Adipose tissue (tissue), 3 donors: ENCODE measurements around the gene LRFN2. TPM values are rescaled to one million over a fixed set of nuclear protein-coding genes. Genes with fewer than 3 reads are reported as not detected.

Experiments
- H3K27ac ChIP-seq: one replicate; pipeline ENCODE4 v1.5.1; 2013; ENCODE audit warnings: low read depth, low read length
- WGBS, 3 donors: extraction: QIAGEN DNeasy Blood & Tissue Kit; methylation state at CpG; one replicate each; pipeline ENCODE4 v1.1.7; 2013; 5-methylcytosine and 5-hydroxymethylcytosine counted together
- polyA plus RNA-seq, 3 donors: library from polyadenylated mRNA; stranded (reverse); fragments of 200-250 nt; gene quantifications; one replicate each; pipeline ENCODE4 v1.2.3, GENCODE V29; 2013
- donor health status: healthy with polysubstance abuse.
- donor health status: Bipolar disorder and iron deficiency.
- donor health status: healthy.

Gene LRFN2
- polyA plus RNA-seq, 3 donors = 0.22 TPM; not detected in 2

- WGBS, 3 donors = 47 to 80% (median 72%) methylated on average over 3 of the region's 3 CpGs
- no peak overlapping the region for H3K27ac ChIP-seq
These were observed 160.0 kb downstream of the LRFN2 start for GRCh38 chr6:40427196-40427595.

GRCh38 chr6:40426346-40427066 lies 160.7 kb downstream of the LRFN2 start:
- H3K27ac ChIP-seq = no peak overlapping the region
- 90 to 94% (median 93%) methylated on average over 7 of the region's 7 CpGs for WGBS, 3 donors

GRCh38 chr6:40425192-40425919 lies 161.8 kb downstream of the LRFN2 start:
- no peak overlapping the region for H3K27ac ChIP-seq
- WGBS, 3 donors = 57 to 77% (median 75%) methylated on average over 4 of the region's 4 CpGs

- 50 to 70% (median 62%) methylated on average over 1 of the region's 1 CpG for WGBS, 3 donors
- no peak overlapping the region for H3K27ac ChIP-seq
These were observed 165.1 kb downstream of the LRFN2 start for GRCh38 chr6:40422046-40422445.

- H3K27ac ChIP-seq = no peak overlapping the region
- 70 to 92% (median 84%) methylated on average over 17 of the region's 17 CpGs for WGBS, 3 donors
These were observed 167.0 kb downstream of the LRFN2 start for GRCh38 chr6:40419946-40420728.

GRCh38 chr6:40419377-40419776 lies 167.8 kb downstream of the LRFN2 start:
- 86 to 94% (median 92%) methylated on average over 1 of the region's 1 CpG for WGBS, 3 donors
- no peak overlapping the region for H3K27ac ChIP-seq

- no peak overlapping the region for H3K27ac ChIP-seq
- WGBS, 3 donors = 80 to 91% (median 85%) methylated on average over 9 of the region's 9 CpGs
These were observed 170.1 kb downstream of the LRFN2 start for GRCh38 chr6:40417031-40417430.

- WGBS, 3 donors = 81 to 85% (median 82%) methylated on average over 6 of the region's 6 CpGs
- H3K27ac ChIP-seq = no peak overlapping the region
These were observed 172.5 kb downstream of the LRFN2 start for GRCh38 chr6:40414617-40415016.

- 55 to 72% (median 68%) methylated on average over 6 of the region's 6 CpGs for WGBS, 3 donors
- no peak overlapping the region for H3K27ac ChIP-seq
These were observed 173.9 kb downstream of the LRFN2 start for GRCh38 chr6:40413239-40413638.

- H3K27ac ChIP-seq = no peak overlapping the region
- 69 to 78% (median 75%) methylated on average over 6 of the region's 6 CpGs for whole genome bisulfite sequencing, 3 donors
These were observed 175.3 kb downstream of the LRFN2 start for GRCh38 chr6:40411881-40412280.

- 30 to 49% (median 41%) methylated on average over 1 of the region's 1 CpG for WGBS, 3 donors
- H3K27ac ChIP-seq = no peak overlapping the region
These were observed 176.3 kb downstream of the LRFN2 start for GRCh38 chr6:40410821-40411220.

- 49 to 66% (median 60%) methylated on average over 9 of the region's 9 CpGs for WGBS, 3 donors
- H3K27ac ChIP-seq = no peak overlapping the region
These were observed 177.3 kb downstream of the LRFN2 start for GRCh38 chr6:40409716-40410397.

GRCh38 chr6:40408786-40409542 lies 178.2 kb downstream of the LRFN2 start:
- 81 to 89% (median 87%) methylated on average over 4 of the region's 4 CpGs for WGBS, 3 donors
- H3K27ac ChIP-seq = no peak overlapping the region

- 43 to 83% (median 66%) methylated on average over 2 of the region's 2 CpGs for WGBS, 3 donors
- H3K27ac ChIP-seq = no peak overlapping the region
These were observed 179.9 kb downstream of the LRFN2 start for GRCh38 chr6:40407239-40407638.

GRCh38 chr6:40406175-40406574 lies 181.0 kb downstream of the LRFN2 start:
- 92 to 96% (median 93%) methylated on average over 7 of the region's 7 CpGs for WGBS, 3 donors
- no peak overlapping the region for H3K27ac ChIP-seq

- no peak overlapping the region for H3K27ac ChIP-seq
These were observed 186.4 kb downstream of the LRFN2 start for GRCh38 chr6:40400738-40401137.

GRCh38 chr6:40399888-40400457 lies 187.2 kb downstream of the LRFN2 start:
- H3K27ac ChIP-seq = no peak overlapping the region
- WGBS, 3 donors = 41 to 77% (median 70%) methylated on average over 4 of the region's 4 CpGs
